NB4 (cell line): ENCODE data around the gene TLCD5.

Source experiments
- DNase-seq: peaks from one replicate; pipeline ENCODE4 v3.0.0; 2010; ENCODE audit warnings: low read depth
- H3K4me3 ChIP-seq: one replicate; pipeline ENCODE4 v1.5.1; 2011; ENCODE audit warnings: mild to moderate bottlenecking, low read depth, low read length, moderate library complexity
- MAX ChIP-seq: IDR thresholded peaks from 2 replicates; pipeline ENCODE4 v1.6.1; 2011; ENCODE audit warnings: low read depth, low read length
- MYC ChIP-seq: IDR thresholded peaks from 2 replicates; pipeline ENCODE4 v1.6.1; 2011; ENCODE audit warnings: low read depth, low read length
- POLR2A ChIP-seq: IDR thresholded peaks from 2 replicates; pipeline ENCODE4 v1.6.1; 2011; ENCODE audit warnings: mild to moderate bottlenecking; ENCODE audit not compliant: insufficient read length; ENCODE audit errors: extremely low read depth
- TF ChIP-seq, protein P1 (sequence below): IDR thresholded peaks from one replicate; pipeline ENCODE4 v1.5.1; 2012; ENCODE audit warnings: low read depth, low read length

The TLCD5 gene

GRCh38 chr11:120333801-120334200 lies 8.7 kb downstream of the TLCD5 start:
- no peak for TF ChIP-seq MAX
- TF ChIP-seq, protein P1, sequence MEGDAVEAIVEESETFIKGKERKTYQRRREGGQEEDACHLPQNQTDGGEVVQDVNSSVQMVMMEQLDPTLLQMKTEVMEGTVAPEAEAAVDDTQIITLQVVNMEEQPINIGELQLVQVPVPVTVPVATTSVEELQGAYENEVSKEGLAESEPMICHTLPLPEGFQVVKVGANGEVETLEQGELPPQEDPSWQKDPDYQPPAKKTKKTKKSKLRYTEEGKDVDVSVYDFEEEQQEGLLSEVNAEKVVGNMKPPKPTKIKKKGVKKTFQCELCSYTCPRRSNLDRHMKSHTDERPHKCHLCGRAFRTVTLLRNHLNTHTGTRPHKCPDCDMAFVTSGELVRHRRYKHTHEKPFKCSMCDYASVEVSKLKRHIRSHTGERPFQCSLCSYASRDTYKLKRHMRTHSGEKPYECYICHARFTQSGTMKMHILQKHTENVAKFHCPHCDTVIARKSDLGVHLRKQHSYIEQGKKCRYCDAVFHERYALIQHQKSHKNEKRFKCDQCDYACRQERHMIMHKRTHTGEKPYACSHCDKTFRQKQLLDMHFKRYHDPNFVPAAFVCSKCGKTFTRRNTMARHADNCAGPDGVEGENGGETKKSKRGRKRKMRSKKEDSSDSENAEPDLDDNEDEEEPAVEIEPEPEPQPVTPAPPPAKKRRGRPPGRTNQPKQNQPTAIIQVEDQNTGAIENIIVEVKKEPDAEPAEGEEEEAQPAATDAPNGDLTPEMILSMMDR, result no peak
- no peak for TF ChIP-seq POLR2A
- TF ChIP-seq MYC, result no peak
- no peak for DNase-seq
- H3K4me3 ChIP-seq, result no peak overlapping the region

DNA sequence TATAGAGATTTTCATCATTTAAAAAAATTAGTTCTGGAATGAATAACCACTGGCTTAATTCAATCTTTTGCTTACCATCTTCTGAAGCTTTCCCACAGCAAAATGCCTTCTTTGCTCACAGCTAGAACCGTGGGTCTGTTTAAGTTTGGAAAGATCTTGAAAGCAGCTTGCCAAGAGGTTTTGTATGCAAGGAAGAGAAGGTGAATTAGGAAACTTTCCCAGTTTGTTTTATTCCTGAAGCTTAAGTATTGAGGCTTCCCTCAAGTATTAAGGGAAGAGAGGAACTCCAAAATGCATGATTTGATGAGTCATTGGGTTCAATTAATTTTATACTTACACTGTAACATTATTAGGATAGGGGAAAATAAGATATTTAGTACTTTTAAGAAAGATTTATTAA lies 9.2 kb downstream of the TLCD5 start:
- H3K4me3 ChIP-seq, result no peak overlapping the region
- TF ChIP-seq MYC (no peak), POLR2A (no peak), MAX (no peak)
- TF ChIP-seq, protein P1, result no peak
- DNase-seq, result no peak

- TF ChIP-seq MYC (no peak), MAX (0 out of 2 replicates have a peak, but pooled peaks have one; percentile 4), POLR2A (no peak)
- TF ChIP-seq, protein P1, result peak; percentile 75
- no peak overlapping the region for H3K4me3 ChIP-seq
- peak; percentile 73 for DNase-seq
Observed at GRCh38 chr11:120334894-120335462, 9.9 kb downstream of the TLCD5 start.

- H3K4me3 ChIP-seq, result no peak overlapping the region
- TF ChIP-seq, protein P1, result no peak
- no peak for TF ChIP-seq MYC
- TF ChIP-seq POLR2A, result no peak
- no peak for TF ChIP-seq MAX
- no peak for DNase-seq
Observed at GRCh38 chr11:120335556-120335907, 10.4 kb downstream of the TLCD5 start.

DNA sequence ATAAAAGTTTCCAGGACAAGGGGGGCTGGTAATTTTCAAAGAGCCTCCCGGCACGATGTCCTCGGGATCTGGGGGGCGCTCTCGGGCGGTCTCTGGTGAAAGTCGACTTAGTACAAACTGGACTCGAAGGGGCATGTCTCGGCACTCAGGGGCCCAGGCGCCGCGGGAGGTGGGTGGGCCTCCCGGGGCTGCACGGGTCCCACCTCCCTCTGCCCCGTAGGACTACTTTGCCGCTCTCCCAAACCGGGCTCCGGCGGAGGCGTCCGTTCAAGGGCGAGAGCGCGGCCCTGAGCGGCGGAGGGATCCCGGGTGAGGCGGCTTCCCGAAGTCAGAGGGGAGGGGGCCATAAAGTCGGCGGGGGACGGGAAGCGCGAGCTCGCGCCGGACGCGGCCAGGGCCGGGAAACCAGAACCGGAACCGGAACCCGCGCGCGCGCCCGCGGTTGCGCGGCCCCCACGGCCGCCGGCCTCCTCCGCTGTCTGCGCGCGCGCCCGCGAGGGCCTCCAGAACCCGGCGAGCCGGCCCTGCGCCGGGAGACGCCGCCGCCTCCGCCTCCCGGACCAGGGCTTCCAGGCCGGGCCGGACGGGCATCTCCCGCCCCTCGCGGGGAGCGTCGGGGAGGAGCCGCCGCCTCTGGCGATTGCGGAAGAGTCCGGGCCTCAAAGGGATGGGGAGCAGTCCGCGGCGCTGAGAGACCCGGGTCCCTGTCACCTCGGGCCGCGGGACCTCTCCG lies 11.0 kb downstream of the TLCD5 start, which contains the start of gene ARHGEF12:
Gene ARHGEF12, plus strand, starts transcription at position 506 of the 733 bp plus-strand sequence. CDS start 831 bp downstream, outside the sequence.
- H3K4me3 ChIP-seq, result no peak within 1 kb of the TSS
- DNase-seq, result no peak
- TF ChIP-seq MYC (no peak), POLR2A (no peak), MAX (no peak)
- TF ChIP-seq, protein P1, result no peak
